Glutamatergic neuron (in vitro differentiated cells): ENCODE data around the gene L3MBTL4. TPM values are rescaled to one million over a fixed set of nuclear protein-coding genes. Genes with fewer than 3 reads are reported as not detected.

Experiments used
- DNase-seq: peaks from one replicate; pipeline ENCODE4 v3.0.0; 2022
- H3K27ac Mint-ChIP-seq: one replicate; pipeline ENCODE4 v1.8.0; 2020; ENCODE audit warnings: mild to moderate bottlenecking, mixed read lengths, inconsistent platforms; ENCODE audit not compliant: unreplicated experiment
- H3K27me3 Mint-ChIP-seq: one replicate; pipeline ENCODE4 v1.8.0; 2020; ENCODE audit warnings: mild to moderate bottlenecking, moderate library complexity, mixed read lengths, inconsistent platforms; ENCODE audit not compliant: unreplicated experiment
- H3K36me3 Mint-ChIP-seq: one replicate; pipeline ENCODE4 v1.8.0; 2020; ENCODE audit warnings: mild to moderate bottlenecking, mixed read lengths, inconsistent platforms; ENCODE audit not compliant: unreplicated experiment
- H3K4me1 Mint-ChIP-seq: one replicate; pipeline ENCODE4 v1.8.0; 2020; ENCODE audit warnings: mild to moderate bottlenecking, low read depth, mixed read lengths, inconsistent platforms; ENCODE audit not compliant: unreplicated experiment
- H3K4me3 Mint-ChIP-seq: one replicate; pipeline ENCODE4 v1.8.0; 2020; ENCODE audit warnings: mild to moderate bottlenecking, mixed read lengths, inconsistent platforms; ENCODE audit not compliant: unreplicated experiment
- H3K9me3 Mint-ChIP-seq: one replicate; pipeline ENCODE4 v1.8.0; 2020; ENCODE audit warnings: mild to moderate bottlenecking, moderate library complexity, mixed read lengths, inconsistent platforms; ENCODE audit not compliant: unreplicated experiment
- CTCF ChIP-seq: fragments of 200-600 bp; sonication (generic); IDR thresholded peaks from one replicate; pipeline ENCODE4 v1.5.0; 2021; ENCODE audit not compliant: partially characterized antibody, unreplicated experiment
- total RNA-seq: library from RNA; stranded (reverse); fragmentation: NEBNext Ultra II Directional; extraction: Animal tissue kit (Norgen Biotek cat#: 25700); gene quantifications from one replicate; pipeline ENCODE4 v1.2.1, GENCODE V29; 2021; ENCODE audit not compliant: unreplicated experiment

The L3MBTL4 gene
- total RNA-seq, 1 donor from 2014 or later, result 0.32 TPM

DNA sequence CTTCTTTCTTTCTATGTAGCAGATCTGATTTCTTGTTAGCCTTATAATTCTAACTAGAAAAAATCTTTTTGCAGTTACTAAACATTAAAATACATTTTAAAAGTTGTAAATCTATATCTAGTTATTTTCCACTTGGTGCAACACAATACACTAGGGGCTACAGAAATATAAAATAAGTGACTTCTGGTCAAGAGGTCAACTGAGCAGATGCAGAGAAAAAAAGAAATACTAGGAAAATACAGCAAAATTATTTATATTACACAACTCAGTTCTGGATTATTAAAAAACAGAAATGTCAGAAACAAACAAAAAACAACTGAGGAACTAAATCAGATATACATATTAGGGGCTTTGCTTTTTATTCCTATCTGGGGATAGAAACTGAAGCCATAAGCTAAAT lies 83.9 kb downstream of the L3MBTL4 start:
- DNase-seq, result no peak
- no peaks in the 10 kb centered on the region for H3K4me1 Mint-ChIP-seq
- no peak overlapping the region for H3K4me3 Mint-ChIP-seq
- no peak for TF ChIP-seq CTCF
- peaks cover 2% of the 10 kb centered on the region for H3K9me3 Mint-ChIP-seq
- H3K36me3 Mint-ChIP-seq, result no peaks in the 10 kb centered on the region
- H3K27ac Mint-ChIP-seq, result no peak overlapping the region
- H3K27me3 Mint-ChIP-seq, result no peaks in the 10 kb centered on the region

- no peak for DNase-seq
- H3K4me3 Mint-ChIP-seq, result no peak overlapping the region
- no peaks in the 10 kb centered on the region for H3K27me3 Mint-ChIP-seq
- no peak overlapping the region for H3K27ac Mint-ChIP-seq
- H3K9me3 Mint-ChIP-seq, result peaks cover under 1% of the 10 kb centered on the region
- no peak for TF ChIP-seq CTCF
- H3K36me3 Mint-ChIP-seq, result peaks cover under 1% of the 10 kb centered on the region
- H3K4me1 Mint-ChIP-seq, result no peaks in the 10 kb centered on the region
Observed at GRCh38 chr18:6328621-6329010, 86.1 kb downstream of the L3MBTL4 start.

DNA sequence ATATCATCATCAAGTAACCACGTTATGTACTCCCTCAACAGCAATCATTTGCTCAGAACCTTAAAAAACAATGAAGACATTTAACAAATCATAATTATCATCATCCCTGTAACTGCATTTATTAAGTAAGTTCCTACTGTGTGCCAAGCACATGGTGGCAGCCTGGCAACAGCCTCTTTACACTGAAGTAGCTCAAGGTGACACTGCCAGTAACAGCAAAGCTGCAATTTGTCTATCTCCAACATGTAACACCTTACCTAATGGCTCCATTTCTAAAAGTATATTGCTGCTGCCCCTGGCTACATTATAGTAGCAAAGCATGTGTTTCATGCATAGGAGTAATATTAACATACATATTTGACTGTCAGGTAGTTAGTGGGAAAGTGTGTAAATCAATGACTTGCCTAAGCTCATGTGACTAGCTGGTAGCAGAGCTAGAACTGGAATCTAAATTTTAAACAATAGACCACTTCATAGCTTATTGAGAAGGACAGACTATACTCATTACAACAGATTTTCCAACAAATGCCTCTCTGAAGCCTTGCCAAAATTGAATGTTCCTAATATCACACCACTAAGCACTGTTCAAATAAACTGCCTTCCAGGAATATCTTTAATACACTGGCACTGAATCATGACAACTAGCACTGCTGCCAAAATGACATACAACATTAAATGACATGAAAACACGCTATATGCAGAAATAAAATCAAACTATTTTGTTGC lies 86.7 kb downstream of the L3MBTL4 start:
- no peaks in the 10 kb centered on the region for H3K27me3 Mint-ChIP-seq
- DNase-seq, result no peak
- H3K36me3 Mint-ChIP-seq, result peaks cover 6% of the 10 kb centered on the region
- peaks cover 5% of the 10 kb centered on the region for H3K9me3 Mint-ChIP-seq
- no peak overlapping the region for H3K4me3 Mint-ChIP-seq
- no peaks in the 10 kb centered on the region for H3K4me1 Mint-ChIP-seq
- H3K27ac Mint-ChIP-seq, result no peak overlapping the region
- TF ChIP-seq CTCF, result no peak

- TF ChIP-seq CTCF, result no peak
- no peaks in the 10 kb centered on the region for H3K4me1 Mint-ChIP-seq
- H3K27me3 Mint-ChIP-seq, result no peaks in the 10 kb centered on the region
- DNase-seq, result no peak
- peaks cover 7% of the 10 kb centered on the region for H3K36me3 Mint-ChIP-seq
- no peak overlapping the region for H3K4me3 Mint-ChIP-seq
- H3K9me3 Mint-ChIP-seq, result peaks cover 5% of the 10 kb centered on the region
- no peak overlapping the region for H3K27ac Mint-ChIP-seq
Observed at GRCh38 chr18:6327485-6327884, 87.2 kb downstream of the L3MBTL4 start.

DNA sequence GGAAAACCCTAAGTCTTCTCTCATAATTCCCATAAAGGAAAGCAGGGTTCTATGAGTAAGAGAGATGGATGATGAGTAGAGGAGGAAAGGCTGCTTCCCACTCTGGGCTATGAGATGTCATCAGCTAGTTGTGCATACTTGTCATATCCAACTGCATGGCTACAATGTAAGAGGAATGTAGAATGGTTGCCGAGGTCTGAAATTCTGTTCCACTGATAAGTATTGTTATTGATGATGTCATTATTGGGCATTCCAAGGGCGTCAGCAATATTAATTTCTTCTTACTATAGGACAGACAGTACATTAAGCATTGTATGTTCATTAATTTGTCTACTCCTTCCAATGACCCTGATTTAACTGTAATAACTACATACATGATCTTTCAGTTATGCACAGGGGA lies 88.1 kb downstream of the L3MBTL4 start:
- H3K27ac Mint-ChIP-seq, result no peak overlapping the region
- H3K27me3 Mint-ChIP-seq, result no peaks in the 10 kb centered on the region
- H3K9me3 Mint-ChIP-seq, result peaks cover 5% of the 10 kb centered on the region
- DNase-seq, result no peak
- peaks cover 7% of the 10 kb centered on the region for H3K36me3 Mint-ChIP-seq
- no peak overlapping the region for H3K4me3 Mint-ChIP-seq
- TF ChIP-seq CTCF, result no peak
- no peaks in the 10 kb centered on the region for H3K4me1 Mint-ChIP-seq
